OCI-LY3 (cell line): ENCODE data around the gene HIRIP3.

Experiments used
- H2AFZ ChIP-seq: fragments of 200-600, 300-600 bp; shearing (Covaris generic); 2 replicates; pipeline ENCODE4 v1.6.0; 2014; ENCODE audit warnings: antibody characterized with exemption, low read depth, low read length
- H3K27ac ChIP-seq: fragments of 200-600, 300-600 bp; sonication (generic); 2 replicates; pipeline ENCODE4 v1.5.1; 2014; ENCODE audit warnings: mild to moderate bottlenecking, low read length, moderate library complexity, mixed read lengths
- H3K27me3 ChIP-seq: fragments of 200-600, 300-600 bp; sonication (generic); 2 replicates; pipeline ENCODE4 v1.6.1; 2014; ENCODE audit warnings: low read depth, low read length, mixed read lengths
- H3K36me3 ChIP-seq: fragments of 200-600, 300-600 bp; sonication (generic); replicated peaks from 2 replicates; pipeline ENCODE3; 2014; ENCODE audit warnings: low read depth, low read length, mixed read lengths
- H3K4me1 ChIP-seq: fragments of 300-600, 200-600 bp; sonication (generic); 2 replicates; pipeline ENCODE4 v1.6.1; 2014; ENCODE audit warnings: low read length, mixed read lengths
- H3K4me2 ChIP-seq: fragments of 200-600, 300-600 bp; sonication (generic); 2 replicates; pipeline ENCODE4 v1.6.1; 2014; ENCODE audit warnings: low read length, mixed read lengths
- H3K4me3 ChIP-seq: fragments of 300-600, 200-600 bp; sonication (generic); 2 replicates; pipeline ENCODE4 v1.5.1; 2014; ENCODE audit warnings: antibody characterized with exemption, mild to moderate bottlenecking, low read length, moderate library complexity
- H3K79me2 ChIP-seq: fragments of 300-600, 200-600 bp; shearing (Covaris generic); 2 replicates; pipeline ENCODE4 v1.6.1; 2014; ENCODE audit warnings: mild to moderate bottlenecking, low read length, mixed read lengths
- H3K9ac ChIP-seq: fragments of 300-600, 200-600 bp; shearing (Covaris generic); 2 replicates; pipeline ENCODE4 v1.6.0; 2014; ENCODE audit warnings: mild to moderate bottlenecking, low read length, moderate library complexity
- H3K9me3 ChIP-seq: fragments of 200-600, 300-600 bp; shearing (Covaris generic); 2 replicates; pipeline ENCODE4 v1.6.1; 2014; ENCODE audit warnings: low read length, mixed read lengths; ENCODE audit not compliant: insufficient read depth
- H4K20me1 ChIP-seq: fragments of 200-600, 300-600 bp; sonication (generic); 2 replicates; pipeline ENCODE4 v1.6.1; 2016; ENCODE audit warnings: low read length, mixed read lengths; ENCODE audit not compliant: insufficient read depth
- CTCF ChIP-seq: fragments of 200-600, 300-600 bp; sonication (generic); IDR thresholded peaks from 2 replicates; pipeline ENCODE4 v1.5.1; 2014; ENCODE audit warnings: antibody characterized with exemption, low read length, low read depth
- EZH2phosphoT487 ChIP-seq: fragments of 200-600 bp; shearing (Covaris generic); IDR thresholded peaks from 2 replicates; pipeline ENCODE4 v1.6.1; 2018; ENCODE audit warnings: antibody characterized with exemption, mixed run types, low read depth

HIRIP3 gene

GRCh38 chr16:30033270-30033669 lies 37.9 kb upstream of the HIRIP3 start:
- Histone ChIP-seq H3K4me1 (peaks cover 9% of the 10 kb centered on the region), H3K9me3 (no peaks in the 10 kb centered on the region), H3K27ac (no peak overlapping the region), H2AFZ (no peak overlapping the region), H3K27me3 (peaks cover 5% of the 10 kb centered on the region; the same call in 1 of the 2 replicates), H3K4me3 (no peak overlapping the region), H3K79me2 (no peaks in the 10 kb centered on the region), H3K4me2 (no peak overlapping the region), H3K36me3 (no peaks in the 10 kb centered on the region), H3K9ac (no peak overlapping the region), H4K20me1 (no peaks in the 10 kb centered on the region)
- TF ChIP-seq CTCF (no peak), EZH2phosphoT487 (no peak)

- TF ChIP-seq EZH2phosphoT487, result no peak
- TF ChIP-seq CTCF, result peak; percentile 95
- Histone ChIP-seq H3K36me3 (no peaks in the 10 kb centered on the region), H2AFZ (no peak overlapping the region)
Measured at GRCh38 chr16:30032083-30032819, 36.8 kb upstream of the HIRIP3 start.

GRCh38 chr16:30031477-30031918 lies 36.1 kb upstream of the HIRIP3 start:
- no peak overlapping the region for H3K9ac ChIP-seq
- H3K9me3 ChIP-seq, result no peaks in the 10 kb centered on the region
- H3K27me3 ChIP-seq, result peaks cover 9% of the 10 kb centered on the region; the same call in 1 of the 2 replicates
- peak overlapping the region; percentile 61 for H3K4me3 ChIP-seq
- H3K36me3 ChIP-seq, result no peaks in the 10 kb centered on the region
- H2AFZ ChIP-seq, result no peak overlapping the region
- H4K20me1 ChIP-seq, result no peaks in the 10 kb centered on the region
- H3K27ac ChIP-seq, result no peak overlapping the region
- no peaks in the 10 kb centered on the region for H3K79me2 ChIP-seq
- peak overlapping the region; percentile 61 for H3K4me2 ChIP-seq
- peaks cover 9% of the 10 kb centered on the region for H3K4me1 ChIP-seq
- TF ChIP-seq EZH2phosphoT487 (no peak), CTCF (no peak)

More at GRCh38 chr16:30032083-30032819, 36.8 kb upstream of the HIRIP3 start:
- no peaks in the 10 kb centered on the region for H4K20me1 ChIP-seq
- H3K79me2 ChIP-seq, result no peaks in the 10 kb centered on the region
- H3K9me3 ChIP-seq, result no peaks in the 10 kb centered on the region
- H3K4me2 ChIP-seq, result 0 out of 2 replicates have a peak overlapping the region, but pooled peaks have one; percentile 25
- H3K4me1 ChIP-seq, result peaks cover 9% of the 10 kb centered on the region
- no peak overlapping the region for H3K9ac ChIP-seq
- H3K27ac ChIP-seq, result no peak overlapping the region
- peaks cover 5% of the 10 kb centered on the region; the same call in 1 of the 2 replicates for H3K27me3 ChIP-seq
- no peak overlapping the region for H3K4me3 ChIP-seq

GRCh38 chr16:30030841-30031413 lies 35.5 kb upstream of the HIRIP3 start, which contains the start of gene TLCD3B:
Gene TLCD3B (minus strand): TSS chr16:30031271. CDS start chr16:30030527, 744 bp downstream.
- H3K4me3 ChIP-seq, result peak within 1 kb of the TSS; percentile 61
- no peak within 1 kb of the TSS for H3K9ac ChIP-seq
- H3K79me2 ChIP-seq, result no peaks in the 10 kb centered on the region
- H3K4me2 ChIP-seq, result peak within 1 kb of the TSS; percentile 61
- peaks cover 10% of the 10 kb centered on the region; the same call in 1 of the 2 replicates for H3K27me3 ChIP-seq
- no peaks in the 10 kb centered on the region for H4K20me1 ChIP-seq
- H3K9me3 ChIP-seq, result no peaks in the 10 kb centered on the region
- H3K27ac ChIP-seq, result no peak within 1 kb of the TSS
- peaks cover 9% of the 10 kb centered on the region for H3K4me1 ChIP-seq
- TF ChIP-seq EZH2phosphoT487 (no peak), CTCF (no peak)
- H2AFZ ChIP-seq, result no peak within 1 kb of the TSS
- no peaks in the 10 kb centered on the region for H3K36me3 ChIP-seq
